GM12891 (cell line): Measurements from ENCODE around the gene RPH3AL.

Experiments used
- PAX5 ChIP-seq: IDR thresholded peaks from 2 replicates; pipeline ENCODE4 v1.6.1; 2011; ENCODE audit warnings: low read length, moderate library complexity, mild to moderate bottlenecking; ENCODE audit not compliant: insufficient read depth, severe bottlenecking
- POLR2A ChIP-seq: IDR thresholded peaks from 2 replicates; pipeline ENCODE4 v1.6.1; 2011; ENCODE audit warnings: low read depth, low read length, control low read depth
- POLR2AphosphoS5 ChIP-seq: IDR thresholded peaks from 2 replicates; pipeline ENCODE4 v1.6.1; 2011; ENCODE audit warnings: low read depth, low read length, control low read depth
- POU2F2 ChIP-seq: IDR thresholded peaks from 2 replicates; pipeline ENCODE4 v1.6.1; 2011; ENCODE audit warnings: low read depth, mild to moderate bottlenecking, control low read depth, low read length, moderate library complexity
- SPI1 ChIP-seq: IDR thresholded peaks from 2 replicates; pipeline ENCODE4 v1.6.1; 2011; ENCODE audit warnings: low read depth, low read length, control low read depth
- TAF1 ChIP-seq: IDR thresholded peaks from 2 replicates; pipeline ENCODE4 v1.6.1; 2011; ENCODE audit warnings: low read depth, low read length, control low read depth

- TF ChIP-seq TAF1 (no peak), POLR2A (no peak), POLR2AphosphoS5 (no peak), POU2F2 (no peak), SPI1 (no peak), PAX5 (no peak)
These were observed 5.0 kb upstream of the RPH3AL start for GRCh38 chr17:357644-358043.
